HL-60 (cell line): ENCODE measurements around the gene PRR13.
"Not testable (repeated sequence)": the region's sequence is repeated elsewhere in the genome, so short reads cannot be mapped to it uniquely, and the experiment has no call there.

Source experiments
- DNase-seq, 2 experiments: peaks; one replicate each; pipeline ENCODE4 v3.0.0-alpha.2; 2010 to 2020; ENCODE audit warnings: low read depth in 1 of 2, low spot score in 1 of 2
- H3K27ac ChIP-seq: fragments of 250-450 bp; sonication (Bioruptor Pico); replicated peaks from 2 replicates; pipeline ENCODE4 v1.5.1; 2020; ENCODE audit warnings: mild to moderate bottlenecking, moderate library complexity
- H3K27me3 ChIP-seq: fragments of 250-450 bp; sonication (Bioruptor Pico); 2 replicates; pipeline ENCODE4 v1.5.1; 2021; ENCODE audit warnings: mild to moderate bottlenecking, moderate library complexity; ENCODE audit not compliant: insufficient read depth, poor library complexity, severe bottlenecking
- H3K4me3 ChIP-seq: replicated peaks from 2 replicates; pipeline ENCODE4 v1.5.1; 2011; ENCODE audit warnings: mild to moderate bottlenecking, control low read depth, low read length; ENCODE audit not compliant: insufficient read depth
- CTCF ChIP-seq: IDR thresholded peaks from one replicate; pipeline ENCODE4 v1.5.1; 2011; ENCODE audit warnings: low read length, control low read depth, inconsistent platforms; ENCODE audit not compliant: insufficient read depth
- GABPA ChIP-seq: IDR thresholded peaks from 2 replicates; pipeline ENCODE4 v1.6.1; 2012; ENCODE audit warnings: low read depth
- POLR2AphosphoS5 ChIP-seq: IDR thresholded peaks from 2 replicates; pipeline ENCODE4 v1.6.1; 2012; ENCODE audit warnings: low read depth
- SPI1 ChIP-seq: IDR thresholded peaks from 2 replicates; pipeline ENCODE4 v1.6.1; 2012; ENCODE audit warnings: low read depth, mild to moderate bottlenecking, borderline replicate concordance
- TF ChIP-seq, protein P1 (sequence below): IDR thresholded peaks from 2 replicates; pipeline ENCODE4 v1.6.1; 2012; ENCODE audit warnings: low read depth; ENCODE audit not compliant: insufficient replicate concordance

The PRR13 gene

GRCh38 chr12:53410951-53411350 is 30.6 kb upstream of the PRR13 start:
- H3K27ac ChIP-seq: no peak overlapping the region
- no peak overlapping the region for H3K4me3 ChIP-seq
- H3K27me3 ChIP-seq: no peaks in the 10 kb centered on the region
- TF ChIP-seq GABPA (no peak), CTCF (no peak), POLR2AphosphoS5 (no peak), SPI1 (no peak)
- TF ChIP-seq, protein P1, sequence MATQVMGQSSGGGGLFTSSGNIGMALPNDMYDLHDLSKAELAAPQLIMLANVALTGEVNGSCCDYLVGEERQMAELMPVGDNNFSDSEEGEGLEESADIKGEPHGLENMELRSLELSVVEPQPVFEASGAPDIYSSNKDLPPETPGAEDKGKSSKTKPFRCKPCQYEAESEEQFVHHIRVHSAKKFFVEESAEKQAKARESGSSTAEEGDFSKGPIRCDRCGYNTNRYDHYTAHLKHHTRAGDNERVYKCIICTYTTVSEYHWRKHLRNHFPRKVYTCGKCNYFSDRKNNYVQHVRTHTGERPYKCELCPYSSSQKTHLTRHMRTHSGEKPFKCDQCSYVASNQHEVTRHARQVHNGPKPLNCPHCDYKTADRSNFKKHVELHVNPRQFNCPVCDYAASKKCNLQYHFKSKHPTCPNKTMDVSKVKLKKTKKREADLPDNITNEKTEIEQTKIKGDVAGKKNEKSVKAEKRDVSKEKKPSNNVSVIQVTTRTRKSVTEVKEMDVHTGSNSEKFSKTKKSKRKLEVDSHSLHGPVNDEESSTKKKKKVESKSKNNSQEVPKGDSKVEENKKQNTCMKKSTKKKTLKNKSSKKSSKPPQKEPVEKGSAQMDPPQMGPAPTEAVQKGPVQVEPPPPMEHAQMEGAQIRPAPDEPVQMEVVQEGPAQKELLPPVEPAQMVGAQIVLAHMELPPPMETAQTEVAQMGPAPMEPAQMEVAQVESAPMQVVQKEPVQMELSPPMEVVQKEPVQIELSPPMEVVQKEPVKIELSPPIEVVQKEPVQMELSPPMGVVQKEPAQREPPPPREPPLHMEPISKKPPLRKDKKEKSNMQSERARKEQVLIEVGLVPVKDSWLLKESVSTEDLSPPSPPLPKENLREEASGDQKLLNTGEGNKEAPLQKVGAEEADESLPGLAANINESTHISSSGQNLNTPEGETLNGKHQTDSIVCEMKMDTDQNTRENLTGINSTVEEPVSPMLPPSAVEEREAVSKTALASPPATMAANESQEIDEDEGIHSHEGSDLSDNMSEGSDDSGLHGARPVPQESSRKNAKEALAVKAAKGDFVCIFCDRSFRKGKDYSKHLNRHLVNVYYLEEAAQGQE: no peak
- no peak for DNase-seq

DNA sequence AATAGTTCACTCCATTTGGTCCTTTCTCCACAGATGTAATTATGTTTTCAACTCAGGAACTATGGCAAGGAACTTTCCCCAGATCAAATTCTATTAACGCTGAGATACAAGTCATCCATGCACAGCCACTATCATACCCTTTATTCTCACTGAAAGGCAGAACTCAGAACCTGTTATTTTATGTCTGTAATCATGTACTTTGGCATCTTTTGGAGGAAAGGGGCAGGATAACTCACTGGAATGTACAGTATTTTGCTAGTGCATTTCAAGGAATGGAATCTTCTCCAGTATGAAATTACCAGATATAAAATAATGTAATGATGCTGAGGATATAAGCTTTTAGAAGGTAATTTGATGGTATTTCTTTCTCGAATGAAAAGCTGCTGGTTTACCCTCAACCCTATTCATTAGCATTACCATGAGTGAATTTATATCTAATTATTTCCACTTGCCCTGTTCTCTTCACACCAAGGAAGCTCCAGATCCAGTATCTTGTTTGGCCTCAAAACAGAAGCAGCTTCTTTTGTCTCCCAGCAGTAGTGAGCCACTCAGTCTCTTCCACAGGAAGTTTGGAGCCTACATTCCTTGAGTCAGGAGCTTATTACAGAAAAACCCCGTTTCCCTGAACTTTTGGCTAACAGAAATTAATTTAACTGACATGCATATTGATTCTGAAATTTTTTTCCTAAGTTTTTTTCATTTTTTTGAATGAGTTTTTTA is 27.9 kb upstream of the PRR13 start:
- H3K27ac ChIP-seq: no peak overlapping the region

DNA sequence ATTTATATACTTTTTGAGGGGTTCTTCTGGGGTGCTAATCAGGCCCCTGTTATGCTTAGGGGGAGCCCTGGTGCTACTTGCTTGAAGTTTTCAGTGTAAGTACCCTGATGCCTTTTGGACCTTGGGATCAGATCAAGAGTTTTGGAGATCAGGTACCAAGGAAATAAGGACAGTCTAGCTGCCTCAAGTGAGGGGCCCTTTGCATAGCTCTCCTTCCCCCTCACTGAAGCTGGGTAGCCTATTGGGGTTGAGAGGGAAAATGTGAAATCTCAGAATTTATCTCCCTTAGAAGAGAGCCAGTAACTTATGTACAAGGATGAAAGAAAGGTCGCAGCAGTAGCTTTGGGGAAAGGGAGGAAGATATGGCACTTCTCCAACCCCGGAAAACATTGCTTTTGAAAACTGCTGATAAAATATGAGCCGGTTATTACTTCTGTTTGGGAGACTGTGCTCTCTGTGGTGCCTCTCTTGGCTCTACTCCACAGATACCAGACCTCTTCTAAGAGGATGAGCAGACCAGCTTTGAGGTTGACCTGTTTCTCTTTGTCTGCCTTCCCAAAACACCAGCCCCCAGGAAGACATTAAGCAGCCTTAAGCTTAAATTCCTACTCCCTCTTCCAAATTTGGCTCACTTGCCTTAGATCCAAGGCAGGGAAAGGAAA is 26.6 kb upstream of the PRR13 start:
- H3K27me3 ChIP-seq: no peaks in the 10 kb centered on the region
- H3K27ac ChIP-seq: no peak overlapping the region
- no peak for TF ChIP-seq GABPA
- no peak for TF ChIP-seq POLR2AphosphoS5
- TF ChIP-seq, protein P1: no peak
- no peak for TF ChIP-seq CTCF
- no peak for DNase-seq
- H3K4me3 ChIP-seq: no peak overlapping the region

More for the DNA sequence above, 27.9 kb upstream of the PRR13 start:
- no peak for TF ChIP-seq SPI1
- no peak for TF ChIP-seq GABPA
- no peak for TF ChIP-seq POLR2AphosphoS5
- no peak for TF ChIP-seq CTCF
- TF ChIP-seq, protein P1: no peak
- Histone ChIP-seq H3K27me3 (no peaks in the 10 kb centered on the region), H3K4me3 (no peak overlapping the region)
- DNase-seq: no peak

GRCh38 chr12:53415752-53416389 is 25.7 kb upstream of the PRR13 start:
- not testable (repeated sequence) for H3K27me3 ChIP-seq, H3K4me3 ChIP-seq, DNase-seq, H3K27ac ChIP-seq
